ENCODE data around the gene KDM4C.

Gene KDM4C

DNA sequence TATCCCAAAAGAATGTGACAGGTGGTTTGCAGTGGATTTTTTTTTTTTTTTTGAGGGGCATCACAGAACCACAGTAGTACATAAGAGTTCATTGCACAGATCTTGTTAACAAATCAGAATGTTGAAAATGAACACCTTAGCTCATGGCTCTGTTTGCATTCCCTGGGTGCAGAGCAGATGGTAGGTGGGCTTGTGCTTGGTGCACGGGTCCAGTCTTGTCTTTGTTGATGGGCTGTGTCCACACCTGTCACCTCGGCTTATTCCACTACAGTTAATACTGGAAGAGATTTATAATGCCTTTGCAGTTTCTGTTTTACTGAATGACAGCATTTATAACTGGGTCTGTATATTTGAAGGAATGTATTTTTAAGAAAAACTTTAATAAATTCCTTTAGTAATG, 146.6 kb downstream of the KDM4C start:
- no peak for DNase-seq (ENCODE audit: low spot score)

DNA sequence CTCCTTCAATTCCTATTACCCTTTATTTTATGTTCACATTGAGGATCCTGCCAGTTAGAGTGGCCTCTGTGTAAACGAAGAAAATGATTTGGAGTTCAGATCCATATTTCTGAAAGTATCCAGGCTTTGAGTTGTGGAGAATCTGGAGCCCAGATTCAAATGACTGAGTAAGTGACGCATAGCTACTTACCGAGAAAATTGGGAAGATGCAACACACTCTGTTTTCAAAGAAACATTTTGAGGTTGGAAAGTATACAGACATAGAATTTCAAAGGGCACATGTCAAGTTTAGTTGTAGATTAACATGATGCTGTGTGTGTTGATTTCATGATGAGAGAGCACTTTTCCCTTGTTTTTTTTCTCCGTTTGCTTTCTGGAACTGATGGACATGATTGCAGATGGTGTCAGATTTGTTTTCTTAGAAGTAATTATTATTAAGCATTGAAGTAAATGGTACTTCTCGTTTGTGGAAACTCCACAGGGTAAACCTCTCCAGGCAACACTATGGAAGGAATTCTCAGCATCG, 148.1 kb downstream of the KDM4C start:
- no peak for DNase-seq (ENCODE audit: low spot score)

GRCh38 chr9:6907772-6908381, 150.1 kb downstream of the KDM4C start:
- DNase-seq (ENCODE audit: low spot score): no peak

GRCh38 chr9:6909181-6909580, 151.4 kb downstream of the KDM4C start:
- DNase-seq (ENCODE audit: low spot score): no peak

GRCh38 chr9:6910032-6910431, 152.3 kb downstream of the KDM4C start:
- no peak for DNase-seq (ENCODE audit: low spot score)

- DNase-seq (ENCODE audit: low spot score): no peak
Measured at GRCh38 chr9:6910497-6910896, 152.7 kb downstream of the KDM4C start.

- no peak for DNase-seq (ENCODE audit: low spot score)
Measured at GRCh38 chr9:6911901-6912638, 154.3 kb downstream of the KDM4C start.

- no peak for DNase-seq (ENCODE audit: low spot score)
Measured at GRCh38 chr9:6915635-6916034, 157.9 kb downstream of the KDM4C start.

DNA sequence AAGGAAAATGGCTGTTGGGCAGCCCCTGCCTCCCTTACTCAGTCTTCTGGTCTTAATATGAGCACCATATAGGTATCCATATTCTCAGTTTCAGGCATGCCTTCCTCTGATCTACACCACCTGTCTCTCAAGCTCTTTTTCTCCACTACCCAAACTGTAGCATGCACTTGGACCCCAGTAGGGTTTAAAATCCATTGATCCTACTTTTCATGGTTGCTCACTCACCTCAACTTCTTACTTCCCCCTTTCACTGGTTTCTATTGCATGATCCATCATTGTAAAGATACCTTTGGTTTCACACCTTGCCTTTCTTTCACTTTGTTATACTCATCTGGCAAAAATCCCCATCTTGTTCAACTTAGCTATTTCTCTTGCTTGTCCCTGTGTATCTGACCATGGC, 159.4 kb downstream of the KDM4C start:
- no peak for DNase-seq (ENCODE audit: low spot score)

- DNase-seq (ENCODE audit: low spot score): no peak
Measured at GRCh38 chr9:6920041-6920440, 162.3 kb downstream of the KDM4C start.

- DNase-seq (ENCODE audit: low spot score): no peak
Measured at GRCh38 chr9:6921315-6921714, 163.5 kb downstream of the KDM4C start.

- no peak for DNase-seq (ENCODE audit: low spot score)
Measured at GRCh38 chr9:6922124-6922676, 164.4 kb downstream of the KDM4C start.

GRCh38 chr9:6922680-6923079, 164.9 kb downstream of the KDM4C start:
- DNase-seq (ENCODE audit: low spot score): no peak

- DNase-seq (ENCODE audit: low spot score): no peak
Measured at GRCh38 chr9:6923086-6923485, 165.3 kb downstream of the KDM4C start.

DNA sequence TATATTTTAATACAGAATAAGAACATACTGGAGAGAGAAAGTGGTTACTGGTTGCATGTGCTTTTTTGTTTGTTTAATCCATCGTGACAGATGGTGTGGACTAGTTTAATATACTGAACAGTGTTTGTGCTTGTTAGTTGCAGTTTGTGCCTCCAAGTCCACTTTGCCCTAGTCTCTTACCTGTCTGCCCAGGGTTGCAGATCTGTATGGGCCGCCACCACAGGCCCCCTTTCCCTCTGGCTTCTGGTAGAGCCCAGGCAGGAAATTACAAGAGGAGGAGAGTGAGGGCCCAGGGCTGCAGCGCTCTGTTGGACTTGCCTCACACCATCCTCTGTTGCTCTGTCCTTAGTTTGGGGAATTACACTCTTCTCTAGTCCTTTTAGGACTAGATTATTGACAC, 166.4 kb downstream of the KDM4C start:
- DNase-seq (ENCODE audit: low spot score): no peak

DNA sequence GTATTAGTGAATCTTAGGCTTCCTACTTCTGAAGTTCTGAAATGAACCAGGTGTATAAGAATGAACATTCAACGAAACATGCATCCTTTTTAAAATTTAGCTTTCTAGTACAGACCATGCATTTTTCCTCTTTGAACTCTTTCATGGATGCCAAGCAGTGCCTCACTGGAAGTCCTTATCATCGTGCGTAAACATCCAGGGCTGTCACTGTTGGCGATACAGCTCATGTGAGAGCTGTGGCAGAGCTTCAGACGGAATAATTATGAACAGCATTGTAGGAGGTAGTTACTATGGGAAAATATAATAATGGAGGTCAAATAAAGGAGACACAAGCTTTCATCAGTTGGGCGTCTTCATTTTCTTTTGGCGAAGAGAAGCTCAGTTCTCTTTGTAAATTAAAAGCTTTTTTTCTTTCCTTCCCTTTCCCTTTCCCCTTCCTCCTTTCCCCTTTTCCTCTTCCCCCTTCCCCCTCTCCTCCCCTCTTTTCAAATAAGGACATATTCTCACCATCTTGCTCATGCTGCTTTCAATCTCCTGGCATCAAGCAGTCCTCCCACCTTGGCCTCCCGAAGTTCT, 167.3 kb downstream of the KDM4C start:
- DNase-seq (ENCODE audit: low spot score): no peak

DNA sequence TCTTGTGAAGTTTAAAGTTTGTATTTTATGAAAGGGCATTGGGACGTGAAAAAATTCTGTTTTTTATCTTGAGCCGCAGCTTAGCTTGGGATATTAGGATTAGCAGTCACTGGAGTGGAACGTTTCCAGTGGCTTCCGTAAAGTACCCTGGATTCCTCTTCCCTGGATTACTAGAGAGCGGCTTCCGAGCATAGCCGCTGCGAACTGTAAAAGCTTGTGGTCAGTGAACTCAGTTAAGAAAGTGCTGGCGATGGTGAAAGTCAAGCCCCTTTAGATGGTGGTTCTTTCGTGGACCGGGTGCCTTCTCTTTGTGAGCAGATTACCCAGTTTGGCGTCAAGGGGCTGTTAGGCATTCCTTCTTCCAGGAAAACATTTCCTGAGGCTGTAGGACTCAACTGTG, 168.1 kb downstream of the KDM4C start:
- DNase-seq (ENCODE audit: low spot score): no peak

GRCh38 chr9:6926436-6926835, 168.7 kb downstream of the KDM4C start:
- no peak for DNase-seq (ENCODE audit: low spot score)

GRCh38 chr9:6927838-6928237, 170.1 kb downstream of the KDM4C start:
- DNase-seq (ENCODE audit: low spot score): no peak

- DNase-seq (ENCODE audit: low spot score): no peak
Measured at GRCh38 chr9:6928863-6929262, 171.1 kb downstream of the KDM4C start.

- no peak for DNase-seq (ENCODE audit: low spot score)
Measured at GRCh38 chr9:6929441-6930215, 171.9 kb downstream of the KDM4C start.

DNA sequence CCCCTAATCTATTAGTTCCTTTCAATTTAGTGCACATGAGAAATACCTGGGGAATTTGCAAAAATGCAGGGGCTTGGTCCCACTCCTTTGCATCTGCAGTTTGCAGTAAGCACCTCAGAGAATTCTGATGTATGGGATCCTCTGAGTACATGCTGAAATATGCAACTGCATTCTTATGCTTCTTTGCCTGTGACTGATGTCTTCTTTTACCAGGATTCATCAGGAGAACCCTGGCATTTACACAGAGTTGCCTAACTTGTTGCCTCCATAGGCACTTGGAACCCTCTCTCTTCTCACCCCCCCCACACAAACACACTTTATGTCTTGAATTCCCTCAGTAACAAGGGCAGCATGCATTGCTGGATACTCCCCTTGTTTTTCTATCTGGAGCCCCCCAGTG, 173.1 kb downstream of the KDM4C start:
- DNase-seq (ENCODE audit: low spot score): no peak
